ENCODE results near the gene CERS6. TPM values are rescaled to one million over a fixed set of nuclear protein-coding genes. Genes with fewer than 3 reads are reported as not detected.

CERS6 gene
- total RNA-seq, 1 donor: 20.7 TPM

DNA sequence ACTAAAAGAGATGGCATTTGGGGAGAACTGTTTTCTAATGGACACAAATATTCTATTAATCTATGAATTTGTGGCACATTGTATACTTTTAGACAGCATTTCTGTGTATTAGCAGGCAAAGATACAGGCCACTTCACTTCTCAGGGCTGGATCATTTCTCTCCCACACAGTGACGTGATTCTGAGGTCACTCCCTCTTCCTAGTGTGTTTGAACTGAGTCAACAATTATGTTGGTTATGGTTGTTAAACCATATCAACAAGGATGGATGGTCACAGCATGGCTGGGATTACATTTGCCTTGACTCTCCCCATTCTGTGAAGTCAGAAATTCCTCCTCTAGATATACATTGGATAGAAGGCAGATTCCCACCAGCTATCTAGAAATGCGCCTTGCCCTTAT is 358.0 kb downstream of the CERS6 start:
- no peak for DNase-seq (ENCODE audit: low read depth in 2 of 3, low spot score in 2 of 3)

DNA sequence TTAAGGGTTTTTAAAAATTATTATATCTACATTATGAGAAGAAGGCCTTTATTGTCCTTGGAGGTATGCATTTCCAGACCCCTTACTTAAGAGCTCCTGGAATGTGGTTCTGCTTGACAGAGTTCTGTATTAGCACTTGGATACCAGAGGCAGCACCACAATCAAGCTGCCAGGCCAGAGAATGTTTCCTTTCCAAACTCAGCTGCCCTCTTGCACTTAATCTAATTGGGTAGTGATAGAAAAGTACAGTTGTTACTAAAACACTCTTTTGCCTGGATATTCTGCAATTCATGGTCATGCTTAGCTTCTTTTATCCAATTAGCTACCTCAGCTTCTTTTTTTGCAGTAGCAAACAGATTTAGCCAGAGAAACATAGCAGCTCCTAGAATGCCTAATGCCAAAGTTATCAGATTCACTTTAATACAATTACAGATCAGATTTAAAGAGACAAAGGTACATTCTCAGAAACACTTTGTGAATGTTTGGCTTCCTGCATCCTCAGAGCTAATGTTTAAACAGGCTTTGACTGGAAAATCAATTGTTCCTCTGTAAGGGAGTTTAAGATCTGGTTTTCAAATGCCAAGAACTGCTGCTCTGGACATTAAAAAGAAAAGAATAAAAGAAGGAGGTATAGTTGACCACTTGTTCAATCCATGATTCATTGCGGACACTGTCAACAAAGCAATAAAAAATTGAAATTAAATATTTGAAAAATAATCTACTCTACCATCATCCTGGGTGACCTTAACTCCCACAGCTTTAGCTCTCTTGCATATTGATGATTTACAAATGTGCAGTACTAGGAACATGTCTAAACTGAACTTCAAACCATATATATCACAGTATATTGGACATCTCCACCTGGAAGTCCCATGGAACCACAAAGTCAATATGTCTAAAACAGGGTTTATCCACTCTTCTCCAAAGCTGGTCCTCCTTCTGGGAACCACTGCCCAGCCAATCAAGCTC is 359.2 kb downstream of the CERS6 start:
- DNase-seq (ENCODE audit: low read depth in 2 of 3, low spot score in 2 of 3): no peak

DNA sequence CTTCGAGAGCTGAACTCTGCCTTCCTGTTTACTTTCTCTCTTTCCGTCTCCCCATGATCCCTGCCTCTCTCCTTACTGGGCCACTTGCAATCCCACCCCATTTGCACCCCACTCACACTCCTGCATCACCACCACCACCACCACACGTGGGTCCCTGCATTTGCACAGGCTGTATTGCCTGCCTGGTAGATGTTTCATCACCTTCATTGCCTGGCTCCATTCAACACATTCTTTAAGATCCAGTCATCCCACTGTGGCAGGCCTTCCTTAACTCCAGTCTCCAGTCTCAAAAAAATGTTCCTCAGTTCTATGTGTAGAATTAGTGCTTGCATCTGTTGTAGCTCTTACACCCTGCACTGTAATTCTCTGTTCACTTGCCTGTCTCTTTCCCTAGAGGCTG is 360.3 kb downstream of the CERS6 start:
- DNase-seq (ENCODE audit: low read depth in 2 of 3, low spot score in 2 of 3): no peak

DNA sequence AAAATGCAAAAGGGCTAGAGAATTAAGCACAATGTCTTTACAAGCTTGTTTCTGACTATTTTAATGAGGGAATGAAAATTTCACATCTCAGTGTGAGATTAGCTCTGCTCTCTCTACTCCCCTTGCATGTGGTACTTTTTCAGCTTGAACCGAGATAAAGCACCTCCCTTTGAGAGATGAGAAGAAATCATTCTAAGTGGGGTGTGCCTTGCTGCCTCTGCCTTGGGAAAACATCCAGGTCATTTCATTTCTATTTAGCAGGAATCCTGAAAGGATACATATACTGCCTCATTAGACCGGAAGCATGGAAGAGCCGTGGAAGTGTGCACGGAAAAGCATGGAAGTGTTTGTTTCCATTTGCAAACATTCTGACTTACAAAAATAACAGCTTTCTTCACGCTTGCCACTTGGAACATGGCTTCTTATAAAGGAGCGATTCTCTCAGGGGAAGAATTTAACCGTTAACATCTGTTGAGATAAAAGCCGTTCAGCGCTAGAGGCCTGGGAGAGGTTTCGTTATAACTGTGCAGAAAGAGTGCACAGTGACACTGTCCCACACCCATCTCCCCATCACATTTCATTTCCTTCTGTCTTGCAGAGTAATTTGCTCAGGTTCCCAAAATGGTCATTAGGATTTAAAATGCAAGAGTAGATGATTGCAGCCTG is 363.1 kb downstream of the CERS6 start:
- no peak for DNase-seq (ENCODE audit: low read depth in 2 of 3, low spot score in 2 of 3)

DNA sequence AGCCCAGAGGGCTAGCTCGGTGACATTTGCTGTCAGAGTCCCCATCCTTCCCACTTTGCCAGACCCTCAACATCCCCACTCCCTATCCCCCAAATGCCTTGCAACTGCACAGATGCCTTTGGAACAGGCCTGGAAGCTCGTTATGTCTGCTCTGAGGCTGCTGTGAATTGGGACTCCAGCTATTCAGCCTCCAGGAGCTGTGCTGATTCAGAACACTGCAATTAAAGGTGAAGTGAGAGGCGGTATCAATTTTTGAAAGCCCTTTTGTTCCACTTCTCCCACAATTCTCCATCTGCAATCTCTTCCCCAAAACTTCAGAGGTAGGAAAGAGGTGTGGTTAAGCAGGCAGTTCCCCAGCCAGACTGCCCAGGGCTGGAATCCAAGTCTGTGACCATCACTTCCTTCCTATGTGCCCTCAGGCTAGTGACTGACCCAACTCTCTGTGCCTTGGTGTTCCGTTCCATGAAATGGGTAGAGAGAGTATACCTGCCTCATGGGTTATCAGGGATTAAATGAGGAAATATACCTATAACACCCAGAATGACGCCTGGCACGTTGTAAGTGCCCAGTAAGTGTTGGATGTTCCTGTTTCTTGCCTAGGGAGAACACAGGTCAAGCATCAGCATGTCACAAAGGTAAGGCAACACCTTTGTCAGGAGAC is 363.9 kb downstream of the CERS6 start:
- DNase-seq (ENCODE audit: low read depth in 2 of 3, low spot score in 2 of 3): no peak

DNA sequence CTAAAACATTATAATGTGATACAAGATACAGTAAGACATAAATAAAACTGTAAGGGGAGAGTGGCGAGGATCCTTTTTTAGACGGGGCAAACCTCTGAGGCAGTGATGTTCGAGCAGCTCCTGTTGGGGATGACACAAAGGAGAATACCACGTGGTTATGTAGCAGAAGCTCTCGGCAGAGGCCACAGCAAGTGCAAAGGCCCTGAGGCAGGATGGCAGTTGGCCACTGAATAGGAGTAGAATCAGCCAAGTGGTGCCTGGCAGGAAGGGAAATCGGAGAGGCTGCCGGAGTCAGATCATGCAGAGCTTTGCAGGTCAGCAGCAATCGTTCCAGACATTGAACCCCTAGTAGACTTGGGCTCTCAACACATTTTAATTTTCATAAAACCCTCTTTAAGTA is 365.5 kb downstream of the CERS6 start:
- no peak for DNase-seq (ENCODE audit: low read depth in 2 of 3, low spot score in 2 of 3)

DNA sequence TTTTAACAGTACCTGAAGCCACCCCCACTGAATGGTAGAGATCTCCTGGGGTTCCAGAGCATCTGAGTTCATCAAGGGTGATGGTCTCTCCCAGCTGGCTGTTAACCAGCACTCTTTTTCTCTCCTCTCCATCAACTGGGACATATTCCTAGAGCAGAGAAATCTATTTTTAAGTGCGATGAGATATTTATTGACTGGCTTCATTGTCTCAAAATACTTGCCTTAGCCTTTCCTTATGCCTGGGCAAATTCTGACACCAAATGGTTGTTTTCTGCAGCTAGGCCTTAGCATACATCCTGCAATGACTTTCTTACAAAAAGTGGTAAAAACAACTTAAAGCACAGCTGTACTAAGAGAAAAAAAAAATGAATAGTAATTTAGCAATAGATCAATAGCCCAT is 365.9 kb downstream of the CERS6 start:
- DNase-seq (ENCODE audit: low read depth in 2 of 3, low spot score in 2 of 3): no peak

Small RNA genes lying within 50 kb of the gene (small RNA-seq; reads per million reads assigned to genes)
- 0.34 reads per million for gene MIR4774
- gene RN7SL813P: not detected
- not detected for gene RNU6-766P

Other genes with a start within 250 kb of the CERS6 start
- 2.7 TPM for gene STK39, start 208.7 kb upstream of the CERS6 start, total RNA-seq